MM.1S (cell line): ENCODE data around the gene MED27.

ENCODE experiments used
- EZH2 ChIP-seq: fragments of 300-600 bp; sonication (generic); optimal IDR thresholded peaks from 2 replicates; pipeline ENCODE3; 2017; ENCODE audit warnings: low read depth, mild to moderate bottlenecking, antibody characterized with exemption, low read length, mixed read lengths
- EZH2phosphoT487 ChIP-seq: fragments of 300-600 bp; sonication (generic); IDR thresholded peaks from 2 replicates; pipeline ENCODE4 v1.6.1; 2018; ENCODE audit warnings: antibody characterized with exemption, low read length
- TF ChIP-seq, protein P1 (sequence below): fragments of 300-600 bp; sonication (generic); IDR thresholded peaks from 2 replicates; pipeline ENCODE4 v1.5.1; 2016; ENCODE audit warnings: antibody characterized with exemption, low read length, mixed read lengths

DNA sequence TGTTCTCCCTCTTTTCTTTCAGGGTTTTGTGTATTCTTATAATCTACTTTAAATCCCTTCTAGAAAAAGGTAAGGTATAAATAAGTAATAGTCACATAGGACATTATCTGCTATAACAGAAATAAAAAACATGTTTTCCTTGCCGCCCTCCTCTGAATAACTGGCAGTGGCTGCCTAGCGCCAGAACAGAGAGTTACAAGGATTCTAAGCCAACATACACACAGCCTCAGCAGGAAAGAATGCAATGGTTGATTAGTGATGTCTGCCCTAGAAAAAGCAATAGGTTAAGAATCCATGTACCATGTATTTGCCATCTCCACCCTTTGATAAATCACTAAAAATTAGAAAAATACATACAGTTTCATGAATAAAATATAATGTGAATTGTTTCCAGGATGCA, 4.9 kb downstream of the MED27 start:
- TF ChIP-seq, protein P1, sequence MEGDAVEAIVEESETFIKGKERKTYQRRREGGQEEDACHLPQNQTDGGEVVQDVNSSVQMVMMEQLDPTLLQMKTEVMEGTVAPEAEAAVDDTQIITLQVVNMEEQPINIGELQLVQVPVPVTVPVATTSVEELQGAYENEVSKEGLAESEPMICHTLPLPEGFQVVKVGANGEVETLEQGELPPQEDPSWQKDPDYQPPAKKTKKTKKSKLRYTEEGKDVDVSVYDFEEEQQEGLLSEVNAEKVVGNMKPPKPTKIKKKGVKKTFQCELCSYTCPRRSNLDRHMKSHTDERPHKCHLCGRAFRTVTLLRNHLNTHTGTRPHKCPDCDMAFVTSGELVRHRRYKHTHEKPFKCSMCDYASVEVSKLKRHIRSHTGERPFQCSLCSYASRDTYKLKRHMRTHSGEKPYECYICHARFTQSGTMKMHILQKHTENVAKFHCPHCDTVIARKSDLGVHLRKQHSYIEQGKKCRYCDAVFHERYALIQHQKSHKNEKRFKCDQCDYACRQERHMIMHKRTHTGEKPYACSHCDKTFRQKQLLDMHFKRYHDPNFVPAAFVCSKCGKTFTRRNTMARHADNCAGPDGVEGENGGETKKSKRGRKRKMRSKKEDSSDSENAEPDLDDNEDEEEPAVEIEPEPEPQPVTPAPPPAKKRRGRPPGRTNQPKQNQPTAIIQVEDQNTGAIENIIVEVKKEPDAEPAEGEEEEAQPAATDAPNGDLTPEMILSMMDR: no peak
- TF ChIP-seq EZH2 (no peak), EZH2phosphoT487 (no peak)
